HG03139 (cell line): ENCODE measurements around the gene TMEM100.
A peak's percentile ranks its signal among the peaks of the same experiment; 100 is the strongest.

Source experiments
- ATAC-seq: cut with Tn5 transposase; IDR thresholded peaks from one replicate; pipeline ENCODE4 v1.9.1; 2021; ENCODE audit not compliant: unreplicated experiment

TMEM100 gene

GRCh38 chr17:55745258-55745657 is 22.6 kb upstream of the TMEM100 start:
- no peak for ATAC-seq

GRCh38 chr17:55743103-55743679 is 20.5 kb upstream of the TMEM100 start:
- ATAC-seq: peak; percentile 13

GRCh38 chr17:55742272-55743102 is 19.8 kb upstream of the TMEM100 start:
- peak; percentile 82 for ATAC-seq

GRCh38 chr17:55741356-55741700 is 18.7 kb upstream of the TMEM100 start:
- ATAC-seq: no peak

- ATAC-seq: no peak
Observed at GRCh38 chr17:55740511-55741355, 18.1 kb upstream of the TMEM100 start.

GRCh38 chr17:55737976-55738501 is 15.4 kb upstream of the TMEM100 start:
- no peak for ATAC-seq

GRCh38 chr17:55735731-55736405 is 13.2 kb upstream of the TMEM100 start:
- ATAC-seq: no peak

GRCh38 chr17:55734128-55734781 is 11.6 kb upstream of the TMEM100 start:
- no peak for ATAC-seq

GRCh38 chr17:55731586-55732250 is 9.1 kb upstream of the TMEM100 start:
- ATAC-seq: no peak

- no peak for ATAC-seq
Observed at GRCh38 chr17:55730808-55731207, 8.1 kb upstream of the TMEM100 start.

GRCh38 chr17:55730380-55730779 is 7.7 kb upstream of the TMEM100 start:
- ATAC-seq: no peak

GRCh38 chr17:55729484-55729883 is 6.8 kb upstream of the TMEM100 start:
- ATAC-seq: no peak

GRCh38 chr17:55728833-55729232 is 6.2 kb upstream of the TMEM100 start:
- ATAC-seq: no peak

GRCh38 chr17:55728361-55728760 is 5.7 kb upstream of the TMEM100 start:
- no peak for ATAC-seq

- ATAC-seq: no peak
Observed at GRCh38 chr17:55727920-55728319, 5.3 kb upstream of the TMEM100 start.

- ATAC-seq: no peak
Observed at GRCh38 chr17:55727275-55727674, 4.6 kb upstream of the TMEM100 start.

- ATAC-seq: no peak
Observed at GRCh38 chr17:55726440-55726839, 3.8 kb upstream of the TMEM100 start.

GRCh38 chr17:55723488-55723848 is 804 bp upstream of the TMEM100 start:
- ATAC-seq: no peak

GRCh38 chr17:55722016-55722736 is 488 bp downstream of the TMEM100 start:
- no peak for ATAC-seq
